RPMI7951 (cell line): ENCODE results near the gene GHRHR. TPM values are rescaled to one million over a fixed set of nuclear protein-coding genes. Genes with fewer than 3 reads are reported as not detected.

Source experiments
- DNase-seq: peaks from one replicate; pipeline ENCODE4 v3.0.0-alpha.2; 2012; ENCODE audit warnings: low read depth
- total RNA-seq: library from RNA; depleted of rRNA; stranded (reverse); fragments of >200 nt; shearing (Covaris generic); gene quantifications from 2 replicates; pipeline ENCODE4 v1.2.3, GENCODE V29; 2014; rRNA removed

The GHRHR gene
- not detected in 2 replicates for total RNA-seq

- no peak for DNase-seq
Observed at GRCh38 chr7:30963842-30964241, at the start of gene GHRHR. Gene GHRHR, plus strand, starts transcription at chr7:30963953. Its CDS starts 116 bp downstream, at chr7:30964069.

GRCh38 chr7:30914596-30914995, 49.2 kb upstream of the GHRHR start:
- DNase-seq: peak; percentile 98

GRCh38 chr7:30915005-30915601, 48.6 kb upstream of the GHRHR start:
- no peak for DNase-seq

GRCh38 chr7:30915751-30916150, 48.0 kb upstream of the GHRHR start:
- peak; percentile 69 for DNase-seq

GRCh38 chr7:30916255-30916654, 47.5 kb upstream of the GHRHR start:
- no peak for DNase-seq

GRCh38 chr7:30916767-30917166, 47.0 kb upstream of the GHRHR start:
- no peak for DNase-seq

- DNase-seq: no peak
Observed at GRCh38 chr7:30917216-30917893, 46.4 kb upstream of the GHRHR start.

- DNase-seq: no peak
Observed at GRCh38 chr7:30918676-30919075, 45.1 kb upstream of the GHRHR start.

- DNase-seq: peak; percentile 91
Observed at GRCh38 chr7:30920021-30920583, 43.7 kb upstream of the GHRHR start.

GRCh38 chr7:30920584-30921539, 42.9 kb upstream of the GHRHR start:
- DNase-seq: peak; percentile 94

- no peak for DNase-seq
Observed at GRCh38 chr7:30921540-30922401, 42.0 kb upstream of the GHRHR start.

- DNase-seq: no peak
Observed at GRCh38 chr7:30922596-30922995, 41.2 kb upstream of the GHRHR start.

GRCh38 chr7:30923009-30923773, 40.6 kb upstream of the GHRHR start:
- DNase-seq: no peak

- DNase-seq: no peak
Observed at GRCh38 chr7:30923774-30924413, 39.9 kb upstream of the GHRHR start.

- DNase-seq: no peak
Observed at GRCh38 chr7:30924624-30925023, 39.1 kb upstream of the GHRHR start.

GRCh38 chr7:30925117-30925516, 38.6 kb upstream of the GHRHR start:
- no peak for DNase-seq

- DNase-seq: no peak
Observed at GRCh38 chr7:30925913-30926312, 37.8 kb upstream of the GHRHR start.

GRCh38 chr7:30926313-30926712, 37.4 kb upstream of the GHRHR start:
- no peak for DNase-seq

- DNase-seq: no peak
Observed at GRCh38 chr7:30927040-30927439, 36.7 kb upstream of the GHRHR start.

GRCh38 chr7:30927559-30927958, 36.2 kb upstream of the GHRHR start:
- no peak for DNase-seq
